M059J (cell line): ENCODE results near the gene MUC6. TPM values are rescaled to one million over a fixed set of nuclear protein-coding genes. Genes with fewer than 3 reads are reported as not detected.

Source experiments
- DNase-seq: peaks from one replicate; pipeline ENCODE4 v3.0.0-alpha.2; 2012; ENCODE audit warnings: low read depth
- total RNA-seq: library from RNA; depleted of rRNA; stranded (reverse); fragments of >200 nt; shearing (Covaris generic); gene quantifications from 2 replicates; pipeline ENCODE4 v1.2.3, GENCODE V29; 2014

Gene MUC6
- total RNA-seq, 1 experiment from 2014 or later, result not detected

DNA sequence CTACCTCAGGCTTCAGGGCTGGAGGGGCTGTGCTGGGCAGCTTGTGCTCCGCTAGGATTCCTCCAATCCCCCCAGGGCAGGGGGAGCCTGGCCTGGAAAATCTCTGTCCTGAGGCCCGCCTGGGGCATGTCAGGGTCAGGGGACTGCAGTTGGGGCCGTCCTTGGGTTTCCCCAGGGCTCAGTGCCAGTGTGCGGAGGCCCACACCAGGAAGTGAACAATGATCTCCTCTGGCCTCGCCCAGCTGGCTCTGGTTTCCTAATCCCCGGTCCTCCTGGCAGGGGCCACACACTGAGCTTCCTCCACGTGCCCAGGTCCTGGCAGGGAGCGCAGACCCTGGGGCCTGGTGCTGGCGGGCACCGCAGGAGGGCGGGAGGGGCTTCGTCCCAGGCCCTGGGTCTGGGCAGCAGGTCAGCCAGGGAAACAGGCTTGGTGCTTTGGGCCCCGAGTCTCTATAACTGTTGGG is 36.8 kb upstream of the MUC6 start:
- peak; percentile 70 for DNase-seq

GRCh38 chr11:1072821-1073231 is 36.3 kb upstream of the MUC6 start:
- DNase-seq, result no peak

DNA sequence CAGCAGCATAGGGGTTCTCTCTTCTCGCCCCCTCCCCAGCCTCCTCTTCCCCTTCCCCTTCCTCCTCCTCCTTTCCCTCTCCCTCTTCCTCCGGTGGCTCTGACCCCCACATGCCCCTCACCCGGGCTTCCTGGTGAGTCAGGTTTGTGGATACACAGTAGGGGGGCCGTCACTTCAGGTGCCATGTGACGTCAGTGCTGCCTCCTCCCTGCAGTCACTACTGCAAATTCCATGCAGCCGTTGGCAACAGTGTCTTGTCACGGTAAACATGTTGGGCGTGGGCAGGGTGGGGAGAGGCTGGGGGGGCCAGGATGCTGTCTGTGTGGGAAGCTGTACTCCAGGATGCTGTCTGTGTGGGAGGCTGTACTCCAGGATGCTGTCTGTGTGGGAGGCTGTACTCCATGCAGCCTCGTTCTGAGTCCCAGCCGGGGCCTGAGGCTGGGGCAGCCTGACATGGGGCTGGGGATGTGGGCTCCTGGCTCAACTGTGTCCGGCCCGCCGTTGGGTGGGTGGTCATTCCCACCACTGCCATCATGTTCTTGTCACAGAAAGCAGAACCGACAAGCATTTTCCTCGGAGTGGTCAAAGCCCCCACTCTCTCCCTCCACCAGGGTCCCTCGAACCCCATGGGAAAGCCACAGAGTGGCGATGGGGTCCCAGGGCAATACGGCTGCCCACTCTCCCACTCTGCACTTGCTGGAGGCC is 35.8 kb upstream of the MUC6 start:
- peak; percentile 82 for DNase-seq

GRCh38 chr11:1071571-1072115 is 35.1 kb upstream of the MUC6 start:
- no peak for DNase-seq

GRCh38 chr11:1070594-1071462 is 34.3 kb upstream of the MUC6 start:
- DNase-seq, result no peak

GRCh38 chr11:1069740-1070139 is 33.2 kb upstream of the MUC6 start:
- no peak for DNase-seq

DNA sequence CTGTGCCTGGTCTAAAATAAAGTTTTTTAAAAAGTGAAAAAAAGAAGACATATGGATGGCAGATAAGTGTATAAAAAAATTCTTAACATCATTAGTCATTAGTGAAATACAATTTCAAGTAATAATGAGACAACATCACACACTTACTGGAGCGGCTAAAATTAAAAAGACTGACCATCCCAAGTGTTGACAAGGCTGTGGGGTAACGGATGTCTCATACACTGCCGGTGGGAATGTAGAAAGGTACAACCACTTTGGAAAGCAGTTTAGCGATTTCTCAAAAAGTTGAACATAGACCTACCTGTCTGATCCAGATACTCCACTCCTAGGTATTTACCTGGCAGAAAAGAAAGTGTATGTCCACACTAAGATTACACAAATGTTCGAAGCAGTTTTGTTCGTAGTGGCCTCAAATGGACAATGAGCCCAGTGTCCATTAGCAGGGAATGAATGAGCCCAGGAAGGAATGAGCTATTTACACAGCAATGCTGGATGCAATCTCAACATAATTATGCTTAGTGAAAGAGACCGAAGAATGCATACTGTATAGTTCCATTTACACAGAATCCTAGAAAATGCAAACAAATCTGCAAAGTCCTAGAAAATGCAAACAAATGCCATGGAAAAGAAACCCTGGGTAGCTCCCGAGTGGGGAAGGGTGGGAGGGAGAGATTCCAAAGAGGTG is 31.4 kb upstream of the MUC6 start:
- DNase-seq, result no peak

DNA sequence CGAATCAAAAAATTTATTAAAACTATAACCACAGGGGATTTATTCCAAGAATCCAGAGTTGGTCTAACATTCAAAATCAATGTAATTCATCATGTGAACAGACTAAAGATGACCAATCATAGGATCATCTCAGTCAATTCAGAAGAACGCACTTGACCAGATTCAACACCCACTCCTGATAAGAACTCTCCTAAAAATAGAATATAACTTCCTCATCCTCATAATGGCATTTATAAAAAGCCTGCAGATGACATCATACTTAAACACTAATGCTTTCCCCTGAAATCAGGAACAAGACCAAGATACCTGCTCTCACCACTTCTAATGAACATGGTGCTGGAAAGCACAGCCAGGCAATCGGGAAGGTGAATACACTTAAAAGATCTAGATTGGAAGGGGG is 27.6 kb upstream of the MUC6 start:
- no peak for DNase-seq

GRCh38 chr11:1062075-1062820 is 25.7 kb upstream of the MUC6 start:
- DNase-seq, result no peak

DNA sequence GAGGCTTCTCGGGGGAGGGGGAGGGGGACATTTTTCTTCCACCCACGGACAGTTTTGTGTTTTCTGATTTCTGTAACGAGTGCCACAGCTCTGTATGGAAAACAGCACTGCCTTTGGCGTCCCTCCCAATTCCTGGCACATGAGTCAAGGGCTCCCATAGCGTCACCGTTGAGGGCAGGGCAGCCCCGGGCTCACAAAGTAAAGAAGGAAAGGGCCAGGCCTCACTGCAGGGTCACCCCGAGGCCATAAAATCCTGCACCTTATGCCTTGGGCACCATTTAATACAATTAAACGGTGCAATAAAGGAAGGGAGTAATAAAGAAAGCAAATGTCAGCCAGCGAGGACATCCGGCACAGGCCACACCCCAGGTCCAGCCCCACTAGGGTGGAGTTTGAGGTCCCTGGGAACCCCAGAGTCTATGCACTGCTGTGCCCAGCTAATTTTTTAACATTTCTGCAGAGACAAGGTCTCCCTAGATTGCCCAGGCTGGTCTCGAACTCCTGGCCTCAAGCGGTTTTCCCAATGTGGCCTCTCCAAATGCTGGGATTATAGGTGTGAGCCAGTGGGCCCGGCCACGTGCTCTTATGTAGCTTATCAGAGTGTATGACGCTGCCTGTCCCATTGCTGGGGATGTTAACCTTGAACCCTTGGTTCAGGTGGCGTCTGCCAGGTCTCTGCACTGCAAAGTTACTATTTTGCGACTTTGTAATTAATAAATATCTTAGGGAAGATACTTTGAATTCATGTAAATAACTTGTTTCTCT is 24.5 kb upstream of the MUC6 start:
- peak; percentile 94 for DNase-seq

- no peak for DNase-seq
Observed at GRCh38 chr11:1060410-1060809, 23.9 kb upstream of the MUC6 start.

DNA sequence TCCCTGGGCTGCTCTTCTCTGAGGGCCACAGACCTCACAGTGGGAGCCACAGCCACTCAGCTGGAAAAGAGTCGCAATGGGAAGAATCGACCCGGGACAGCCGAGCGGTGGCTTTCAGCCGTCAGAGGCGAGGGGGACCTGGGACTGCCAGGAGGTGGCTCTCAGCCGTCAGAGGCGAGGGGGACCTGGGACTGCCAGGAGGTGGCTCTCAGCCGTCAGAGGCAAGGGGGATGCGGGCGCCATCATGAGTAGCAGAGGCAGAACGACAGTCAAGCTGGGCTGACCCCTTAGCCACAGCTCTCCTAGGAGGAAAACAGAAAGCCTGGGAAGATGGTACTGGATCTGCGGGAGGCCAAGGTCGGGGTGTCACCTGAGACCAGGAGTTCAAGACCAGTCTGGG is 23.2 kb upstream of the MUC6 start:
- no peak for DNase-seq

DNA sequence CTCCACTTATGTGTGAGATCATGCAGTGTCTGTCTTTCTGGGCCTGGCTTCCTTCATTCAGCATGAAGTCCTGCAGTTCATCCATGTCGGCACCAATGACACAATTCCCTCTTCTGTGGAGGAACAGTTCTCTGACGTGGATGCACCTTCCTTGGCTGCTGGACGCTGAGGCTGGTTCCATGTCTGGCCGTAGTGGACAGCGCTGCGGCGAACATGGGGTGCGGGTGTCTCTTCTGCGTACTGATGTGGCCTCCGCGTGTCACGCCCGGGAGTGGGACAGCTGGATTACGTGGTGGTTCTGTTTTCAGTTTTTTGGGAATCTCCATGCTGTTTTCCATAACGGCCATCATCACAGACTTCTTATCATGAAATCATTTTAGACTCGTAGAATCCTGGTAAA is 21.3 kb upstream of the MUC6 start:
- DNase-seq, result no peak

- no peak for DNase-seq
Observed at GRCh38 chr11:1055990-1056771, 19.7 kb upstream of the MUC6 start.

DNA sequence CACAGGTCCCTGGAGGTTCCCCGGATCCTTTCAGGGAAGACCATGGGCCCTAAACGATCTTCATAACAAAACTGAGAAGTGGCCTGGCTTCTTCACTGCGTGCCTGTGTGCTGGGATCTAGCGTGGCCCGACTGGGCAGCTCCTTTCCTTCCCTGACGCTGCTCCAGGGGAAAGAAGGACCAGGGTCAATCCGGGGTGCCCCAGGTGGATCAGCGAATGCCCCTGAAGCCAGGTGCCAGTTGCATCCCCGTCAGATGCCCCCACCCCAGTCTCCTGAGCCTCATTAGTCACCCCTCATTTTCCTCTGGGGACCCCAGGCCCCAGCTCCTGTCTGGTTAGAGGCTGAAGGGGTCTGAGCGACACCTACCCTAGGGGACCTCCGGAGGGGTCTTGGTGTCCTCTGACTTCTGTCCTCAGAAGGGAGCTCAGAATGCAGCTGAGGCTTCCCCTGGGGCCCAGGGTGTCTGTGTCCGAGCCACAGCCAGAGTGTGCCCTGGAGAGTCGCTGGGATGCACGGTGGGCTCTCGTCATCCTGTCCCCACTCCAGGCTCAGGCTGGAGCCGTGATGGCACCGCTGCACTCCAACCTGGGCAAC is 18.7 kb upstream of the MUC6 start:
- DNase-seq, result no peak

DNA sequence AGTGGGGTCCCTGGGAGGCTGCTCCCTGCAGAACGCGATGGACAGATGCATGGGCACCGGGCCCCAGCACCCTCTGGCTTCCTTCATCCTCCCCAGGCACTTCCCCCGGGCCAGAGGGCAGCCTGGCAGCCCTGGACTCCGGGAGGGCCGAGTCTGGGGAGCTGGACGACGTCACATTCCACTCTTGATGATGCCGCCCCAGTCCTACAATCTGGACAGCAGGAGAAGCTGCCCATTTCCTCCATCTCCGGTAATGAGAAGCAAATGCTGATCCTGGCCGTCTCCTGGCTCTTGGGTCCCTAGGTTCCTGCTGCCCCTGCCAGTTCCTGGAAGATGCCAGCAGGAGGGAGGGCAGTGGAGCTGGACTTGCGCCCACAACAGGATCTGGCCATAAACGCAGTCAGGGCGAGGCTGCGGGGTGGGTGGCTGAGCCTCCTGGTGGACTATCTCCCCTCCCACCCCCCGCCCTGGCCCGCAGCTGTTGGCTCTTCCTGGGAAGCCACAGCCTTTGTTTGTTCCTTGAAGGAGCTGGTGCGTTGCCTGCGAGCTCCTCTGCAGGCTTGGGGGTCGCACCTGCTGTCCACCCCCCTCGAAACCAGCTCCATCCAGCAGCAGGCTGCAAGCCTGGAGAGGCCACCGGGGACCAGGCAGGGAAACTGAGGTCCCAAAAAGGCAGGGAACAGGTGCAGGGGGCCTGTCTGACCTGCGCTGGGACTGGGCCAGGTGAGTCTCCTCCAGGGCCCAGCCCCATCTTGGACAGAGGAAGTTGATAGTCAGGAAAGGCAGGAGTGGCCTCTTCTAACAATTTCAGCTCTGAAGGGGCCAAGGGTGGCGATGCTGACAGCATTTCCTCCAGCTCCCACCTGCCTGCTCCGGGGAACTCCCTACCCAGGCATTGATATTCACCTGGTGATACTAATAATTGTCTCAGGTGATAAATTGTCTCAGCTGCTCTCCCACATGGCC is 17.9 kb upstream of the MUC6 start:
- DNase-seq, result no peak

DNA sequence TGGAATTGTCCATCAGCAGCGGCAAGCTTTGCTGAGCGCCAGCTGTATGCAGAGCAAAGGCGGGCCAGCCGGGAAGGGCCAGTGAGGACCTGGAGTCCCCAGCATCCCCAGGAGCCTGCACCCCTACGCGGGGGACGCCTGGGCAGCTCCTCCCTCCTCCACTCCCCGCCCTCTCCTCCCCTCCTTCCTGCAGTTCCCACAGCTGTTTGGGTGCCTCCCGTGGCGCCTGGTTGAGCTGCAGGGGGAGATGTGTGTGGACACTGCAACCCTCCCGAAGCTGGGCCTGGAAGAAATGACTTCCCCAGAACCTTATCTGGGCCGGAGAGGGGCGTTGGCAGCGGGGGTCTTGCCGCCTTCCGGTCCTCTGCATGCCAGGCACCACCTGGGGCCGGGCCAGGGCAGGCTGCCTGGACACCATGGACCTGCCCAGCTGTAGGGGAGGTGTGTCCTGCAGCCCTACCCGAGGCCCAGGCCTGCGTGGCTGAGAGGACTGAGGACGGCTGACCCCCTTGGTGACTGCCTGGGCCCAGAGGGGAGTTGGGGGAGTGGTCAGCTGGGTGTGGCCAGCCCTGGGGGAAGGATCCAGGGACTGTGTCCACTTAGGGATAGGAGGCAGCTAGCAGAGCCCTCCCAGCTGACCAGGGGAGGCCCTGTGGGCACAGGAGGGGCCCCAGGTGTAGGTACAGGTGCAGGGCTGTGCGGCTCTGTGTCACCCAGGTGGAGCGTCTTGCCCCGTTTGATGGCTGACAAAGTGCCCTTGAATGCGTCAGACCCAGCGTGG is 16.8 kb upstream of the MUC6 start:
- no peak for DNase-seq
